K562 (cell line): ENCODE results near the gene LYRM1. TPM values are rescaled to one million over a fixed set of nuclear protein-coding genes. Genes with fewer than 3 reads are reported as not detected.

ENCODE experiments used
- ATAC-seq: fragments of 200-7000 bp; cut with Tn5 transposase; 3 replicates; pipeline ENCODE4 v1.9.1; 2020; ENCODE audit warnings: moderate library complexity
- BruUV-seq: library from RNA; stranded (reverse); fragments of 400-500 nt; replicated peaks from 2 replicates; lab custom pipeline; 2021; lab: Mats Ljungman, UMichigan
- CTCF ChIA-PET: fragments of 300-600 bp; formaldehyde crosslinking; extraction: SDS; loops from one replicate; lab custom pipeline; 2021; ENCODE audit warnings: low intra/inter-chr PET ratio; lab: Yijun Ruan, JAX
- POLR2A ChIA-PET: fragments of 300-600, 350-650 bp; sonication (Branson Sonifier 250); formaldehyde crosslinking; extraction: SDS; loops from one replicate; lab custom pipeline; 2021; ENCODE audit warnings: antibody characterized with exemption, inconsistent platforms; lab: Yijun Ruan, JAX
- DNase-seq, 4 experiments: peaks; one replicate each; pipeline versions ENCODE4 v3.0.0 to v3.0.0-alpha.2; 2011 to 2018; ENCODE audit warnings: low spot score in 3 of 4, mixed read lengths in 3 of 4; ENCODE audit errors: extremely low read depth in 1 of 4
- FAIRE-seq: peaks from 2 replicates; lab custom pipeline; 2011; peaks lifted over from hg19 to GRCh38; lab: Jason Lieb, UNC
- H2AFZ ChIP-seq: 2 replicates; pipeline ENCODE4 v1.6.0; 2011; ENCODE audit warnings: low read depth, low read length, control low read depth, inconsistent platforms
- H3K27ac ChIP-seq: fragments of 200-600 bp; 3 replicates; pipeline ENCODE4 v1.8.0; 2011; ENCODE audit warnings: low read depth, mild to moderate bottlenecking, control low read depth, inconsistent platforms, low read length, moderate library complexity, mixed read lengths; ENCODE audit errors: extremely low read depth
- H3K27me3 ChIP-seq, 2 experiments: fragments of 300-600 bp in 1 of 2; 2 replicates in 1 of 2; 3 replicates in 1 of 2; pipeline versions ENCODE4 v1.6.0 to v1.8.0; 2011; ENCODE audit warnings: inconsistent platforms in 2 of 2, low read length in 2 of 2, mild to moderate bottlenecking in 1 of 2, mixed read lengths in 1 of 2, moderate library complexity in 1 of 2; ENCODE audit not compliant: control insufficient read depth in 2 of 2, insufficient read depth in 2 of 2
- H3K36me3 ChIP-seq: fragments of 300-600 bp; 3 replicates; pipeline ENCODE4 v1.8.0; 2011; ENCODE audit warnings: mild to moderate bottlenecking, low read length, inconsistent platforms; ENCODE audit not compliant: control insufficient read depth, insufficient read depth
- H3K4me1 ChIP-seq, 2 experiments: fragments of 200-600 bp in 1 of 2; replicated peaks in 1 of 2; 2 replicates in 1 of 2; 3 replicates in 1 of 2; pipeline versions ENCODE4 v1.5.1 to v1.8.0; 2011; ENCODE audit warnings: inconsistent platforms in 2 of 2, low read length in 2 of 2, mild to moderate bottlenecking in 1 of 2, mixed read lengths in 1 of 2, moderate library complexity in 1 of 2; ENCODE audit not compliant: control insufficient read depth in 2 of 2, insufficient read depth in 2 of 2
- H3K4me2 ChIP-seq: 2 replicates; pipeline ENCODE4 v1.6.1; 2011; ENCODE audit warnings: low read length, control low read depth, inconsistent platforms, mixed read lengths; ENCODE audit not compliant: insufficient read depth
- H3K4me3 ChIP-seq: fragments of 200-600 bp; sonication (generic), shearing (Covaris generic); 2 replicates; pipeline ENCODE4 v1.5.1; 2016; ENCODE audit warnings: control low read depth, inconsistent platforms
- H3K79me2 ChIP-seq: fragments of 200-600 bp; 3 replicates; pipeline ENCODE4 v1.8.0; 2011; ENCODE audit warnings: low read length, inconsistent platforms; ENCODE audit not compliant: control insufficient read depth, insufficient read depth
- H3K9ac ChIP-seq, 2 experiments: 2 replicates each; pipeline versions ENCODE4 v1.6.0 to v1.6.1; 2011; ENCODE audit warnings: low read depth in 2 of 2, low read length in 2 of 2, control low read depth in 1 of 2, inconsistent platforms in 1 of 2, mild to moderate bottlenecking in 1 of 2, mixed read lengths in 1 of 2; ENCODE audit not compliant: insufficient read depth in 1 of 2
- H3K9me1 ChIP-seq: one replicate; pipeline ENCODE4 v1.6.0; 2011; ENCODE audit warnings: inconsistent platforms, mild to moderate bottlenecking, low read length, moderate library complexity; ENCODE audit not compliant: control insufficient read depth, insufficient read depth
- H3K9me3 ChIP-seq: replicated peaks from 2 replicates; pipeline ENCODE4 v1.5.1; 2011; ENCODE audit warnings: low read depth, low read length, inconsistent platforms; ENCODE audit not compliant: control insufficient read depth, insufficient read depth
- H4K20me1 ChIP-seq: replicated peaks from 2 replicates; pipeline ENCODE4 v1.6.1; 2011; ENCODE audit warnings: low read length, inconsistent platforms, mixed read lengths; ENCODE audit not compliant: control insufficient read depth, insufficient read depth
- HBP1 ChIP-seq: fragments of 450-650 bp; formaldehyde crosslinking; IDR thresholded peaks from 2 replicates; pipeline ENCODE4 v1.4.0; 2022; ENCODE audit warnings: missing genetic modification characterization
- MGA ChIP-seq: fragments of 450-650 bp; IDR thresholded peaks from 2 replicates; pipeline ENCODE4 v1.6.1; 2016; ENCODE audit warnings: mild to moderate bottlenecking, moderate library complexity
- MTA3 ChIP-seq: fragments of 450-650 bp; formaldehyde crosslinking; IDR thresholded peaks from 2 replicates; pipeline ENCODE4 v1.6.1; 2017; ENCODE audit warnings: mild to moderate bottlenecking, borderline replicate concordance
- POLR2AphosphoS5 ChIP-seq: IDR thresholded peaks from 2 replicates; pipeline ENCODE4 v1.6.1; 2011; ENCODE audit warnings: mild to moderate bottlenecking, low read depth, low read length, moderate library complexity; ENCODE audit not compliant: control insufficient read depth, insufficient read depth
- POLR2B ChIP-seq: fragments of 450-650 bp; IDR thresholded peaks from 2 replicates; pipeline ENCODE4 v1.6.1; 2018; ENCODE audit warnings: low read depth; ENCODE audit not compliant: partially characterized antibody
- POLR2G ChIP-seq: fragments of 200-400 bp; formaldehyde crosslinking; IDR thresholded peaks from 2 replicates; pipeline ENCODE4 v1.6.1; 2017; ENCODE audit warnings: low read depth, mild to moderate bottlenecking, antibody characterized with exemption, low read length, moderate library complexity
- ZKSCAN1 ChIP-seq: fragments of 150-350 bp; IDR thresholded peaks from 2 replicates; pipeline ENCODE4 v1.6.1; 2016; ENCODE audit warnings: low read depth, low read length
- WGBS: fragments of 100-300 bp; shearing (Covaris generic); methylation state at CpG from one replicate; pipeline ENCODE4 v1.1.6; 2016; ENCODE audit warnings: low coverage, mixed read lengths; ENCODE audit not compliant: insufficient coverage; ENCODE audit errors: missing lambda C conversion rate; 5-methylcytosine and 5-hydroxymethylcytosine counted together
- in situ Hi-C: fragments of 300-500 bp; cut with MboI; formaldehyde crosslinking; loops from 4 replicates; pipeline ENCODE4 v1.15.0; 2018; ENCODE audit warnings: inconsistent platforms, mixed read lengths
- intact Hi-C: fragments of 100-400 bp; cut with micrococcal nuclease; formaldehyde crosslinking; loops from 2 replicates; pipeline ENCODE4 v1.14.2; 2022
- polyA plus RNA-seq, 8 experiments: library from polyadenylated mRNA; depleted of rRNA in 4 of 8; stranded (reverse) in 5 of 8; unstranded in 3 of 8; fragments of >200 nt; fragmentation: Nextera tagmentation in 2 of 8; fragmentation: Illumina TruSeq in 1 of 8; extraction: Ambion mirVana in 2 of 8; extraction: Trizol in 1 of 8; gene quantifications; 2 replicates each; pipeline versions ENCODE4 v1.2.1 to v1.2.3, GENCODE V29; 2011 to 2014; ENCODE audit warnings: inconsistent platforms in 1 of 8, missing spikeins in 1 of 8
- total RNA-seq, 7 experiments: library from RNA; depleted of rRNA in 6 of 7; stranded (reverse); fragments of >200 nt in 6 of 7; fragmentation: Illumina TruSeq in 2 of 7; extraction: Trizol in 2 of 7; gene quantifications; 2 replicates each; pipeline versions ENCODE4 v1.2.1 to v1.2.3, GENCODE V29; 2011 to 2021; ENCODE audit warnings: low replicate concordance in 1 of 7

Gene LYRM1
- total and polyA plus RNA-seq, 9 of the 15 experiments (the other 6 are each of a cell fraction or from before 2014, with no cell fraction given) = 17.5 to 44.1 (median 32.7) TPM

- TF ChIP-seq POLR2B = no peak
- TF ChIP-seq POLR2G = no peak
- no peak for TF ChIP-seq MTA3
Measured at GRCh38 chr16:20887207-20887606, 13.4 kb upstream of the LYRM1 start (continued).

GRCh38 chr16:20889625-20890275 lies 10.8 kb upstream of the LYRM1 start:
- H3K36me3 ChIP-seq = 0 out of 3 replicates have a peak, but pooled peaks cover 3% of the 10 kb centered on the region
- CTCF ChIA-PET = no interaction called here
- H3K4me1 ChIP-seq = peaks cover 0 to 10% of the 10 kb centered on the region in 2 experiments; a peak in 2 of 5 replicates
- BruUV-seq = no TSS peak
- H3K27ac ChIP-seq = no peak overlapping the region
- in situ Hi-C loops (no loop called here), intact Hi-C loops (no loop called here)
- POLR2A ChIA-PET = interaction anchor here (0.6 to 3.4 kb wide), 4 partner anchors 10 to 38 kb away, joined by 3 to 19 read pairs (median 5); partner anchors contain the start of genes DCUN1D3 and LYRM1
- H4K20me1 ChIP-seq = no peaks in the 10 kb centered on the region
- ATAC-seq (no peak), FAIRE-seq (no peak), DNase-seq (no peak)
- H3K27me3 ChIP-seq = no peaks in the 10 kb centered on the region
- no peaks in the 10 kb centered on the region for H3K9me1 ChIP-seq
- WGBS = 82% methylated on average over 4 of the region's 4 CpGs
- H3K9ac ChIP-seq = no peak overlapping the region
- no peak overlapping the region for H2AFZ ChIP-seq
- no peak overlapping the region for H3K4me2 ChIP-seq
- H3K4me3 ChIP-seq = no peak overlapping the region
- no peaks in the 10 kb centered on the region for H3K79me2 ChIP-seq
- H3K9me3 ChIP-seq = no peaks in the 10 kb centered on the region
- no peak for TF ChIP-seq POLR2AphosphoS5
- no peak for TF ChIP-seq ZKSCAN1
- TF ChIP-seq MGA = no peak
- no peak for TF ChIP-seq HBP1 (CRISPR knock-in tag)
